Measurements from ENCODE around the gene ZMYM3.

ZMYM3 gene

DNA sequence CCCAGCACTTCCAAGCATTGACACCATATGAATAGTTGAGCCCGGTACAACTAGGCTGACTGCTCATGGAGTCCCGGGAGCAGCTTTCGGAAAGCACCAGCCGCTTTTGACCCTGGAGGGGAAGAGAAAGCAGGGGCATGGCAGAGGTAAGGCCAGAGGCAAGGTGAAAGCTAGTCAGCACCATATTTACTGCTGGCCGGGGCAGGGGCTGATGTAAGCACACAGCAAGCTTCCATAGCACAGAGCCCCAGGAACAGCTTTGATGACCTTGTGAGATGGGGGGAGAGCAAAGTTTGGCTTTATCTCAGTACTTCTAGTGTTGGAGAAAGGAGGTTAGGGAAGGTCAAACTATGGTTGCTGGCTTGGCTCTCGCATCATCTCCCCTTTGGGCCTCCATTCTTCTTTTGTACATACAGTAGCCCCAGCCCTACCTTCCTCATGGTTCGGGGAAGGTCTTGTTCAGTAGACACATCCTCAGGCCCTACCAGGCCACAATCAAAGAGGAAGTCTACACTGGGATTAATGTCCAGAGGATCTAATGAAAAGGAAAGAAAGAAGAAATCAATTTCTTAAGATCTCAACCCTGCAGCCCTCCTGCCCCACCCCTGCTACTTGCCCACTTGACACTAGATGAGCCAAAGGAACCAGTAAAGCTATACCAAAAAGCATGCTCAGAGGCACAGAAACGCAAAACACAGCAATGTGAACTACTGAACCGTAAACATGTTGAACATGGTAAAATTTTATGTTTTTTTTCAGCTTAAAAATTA is 9.4 kb downstream of the ZMYM3 start:
- Histone ChIP-seq H3K9ac (ENCODE audit: low read length) (no peak overlapping the region), H3K27ac (ENCODE audit: low read depth, low read length) (no peak overlapping the region), H3K4me1 (ENCODE audit: control insufficient read depth, insufficient read depth, low read length) (no peaks in the 10 kb centered on the region), H3K27me3 (ENCODE audit: control insufficient read depth, insufficient read depth, low read length) (no peaks in the 10 kb centered on the region), H3K36me3 (ENCODE audit: control insufficient read depth, insufficient read depth, low read length) (peaks cover 8% of the 10 kb centered on the region), H3K4me3 (ENCODE audit: low read length) (no peak overlapping the region)

DNA sequence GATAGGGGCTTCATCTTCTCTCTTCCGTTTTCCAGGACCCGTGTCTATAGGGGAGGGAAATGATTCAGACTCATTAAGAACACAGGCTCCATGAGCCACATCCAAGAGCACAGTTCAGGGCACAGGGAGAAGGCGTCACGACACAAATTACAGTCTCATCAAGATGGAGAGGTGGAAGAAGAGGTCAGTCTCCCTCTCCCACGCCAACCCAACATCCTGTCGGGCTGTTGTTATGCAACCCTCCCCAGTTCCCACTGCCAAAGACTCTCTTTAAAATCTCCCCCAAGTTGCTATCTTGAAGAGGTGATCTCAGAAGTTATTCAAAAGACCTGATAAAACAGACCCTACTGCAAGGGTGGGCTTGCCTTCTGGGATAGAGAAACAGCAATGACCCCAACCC is 12.6 kb downstream of the ZMYM3 start:
- Histone ChIP-seq H3K4me1 (ENCODE audit: control insufficient read depth, insufficient read depth, low read length) (no peaks in the 10 kb centered on the region), H3K27me3 (ENCODE audit: control insufficient read depth, insufficient read depth, low read length) (no peaks in the 10 kb centered on the region), H3K9ac (ENCODE audit: low read length) (no peak overlapping the region), H3K36me3 (ENCODE audit: control insufficient read depth, insufficient read depth, low read length) (peaks cover 5% of the 10 kb centered on the region), H3K4me3 (ENCODE audit: low read length) (no peak overlapping the region), H3K27ac (ENCODE audit: low read depth, low read length) (no peak overlapping the region)

DNA sequence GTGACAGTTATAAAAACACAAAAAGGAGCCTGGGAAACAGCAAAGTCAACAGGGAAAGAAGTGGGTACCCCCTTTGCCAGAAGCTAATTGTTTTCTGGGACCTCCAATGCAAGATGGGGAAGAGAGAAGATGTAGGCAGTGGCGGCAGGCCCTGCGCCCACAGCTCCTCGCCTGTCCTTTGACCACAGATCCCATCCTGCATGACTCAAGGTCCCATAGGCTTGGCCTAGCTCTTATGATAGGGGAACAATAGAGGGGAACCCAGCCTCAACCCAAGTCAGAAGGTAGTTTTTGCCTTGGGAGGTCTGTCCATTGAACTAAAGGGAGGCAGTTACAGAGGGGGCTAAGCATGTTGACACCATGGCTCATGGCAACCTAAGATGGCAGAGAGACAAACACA is 14.2 kb downstream of the ZMYM3 start:
- Histone ChIP-seq H3K36me3 (ENCODE audit: control insufficient read depth, insufficient read depth, low read length) (peaks cover 5% of the 10 kb centered on the region), H3K27me3 (ENCODE audit: control insufficient read depth, insufficient read depth, low read length) (no peaks in the 10 kb centered on the region), H3K4me1 (ENCODE audit: control insufficient read depth, insufficient read depth, low read length) (no peaks in the 10 kb centered on the region)

DNA sequence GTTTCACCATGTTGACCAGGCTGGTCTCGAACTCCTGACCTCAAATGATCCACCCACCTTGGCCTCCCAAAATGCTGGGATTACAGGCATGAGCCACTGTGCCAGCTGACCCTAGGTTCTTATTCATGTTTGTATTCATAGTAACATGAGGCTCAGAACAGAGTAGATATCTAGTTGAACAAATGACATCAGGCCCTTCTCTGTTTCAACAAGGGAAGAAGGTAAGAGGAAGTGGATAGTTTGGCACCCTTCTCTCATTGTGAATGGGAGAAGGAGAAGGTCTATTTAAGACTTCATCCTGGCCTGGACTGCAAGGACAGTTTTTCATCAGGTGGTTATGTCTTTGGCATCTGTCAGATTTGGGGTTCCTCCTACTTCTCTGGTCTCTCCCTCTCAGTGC is 17.1 kb downstream of the ZMYM3 start:
- Histone ChIP-seq H3K27me3 (ENCODE audit: control insufficient read depth, insufficient read depth, low read length) (no peaks in the 10 kb centered on the region), H3K4me3 (ENCODE audit: low read length) (no peak overlapping the region), H3K4me1 (ENCODE audit: control insufficient read depth, insufficient read depth, low read length) (no peaks in the 10 kb centered on the region), H3K36me3 (ENCODE audit: control insufficient read depth, insufficient read depth, low read length) (peaks cover under 1% of the 10 kb centered on the region), H3K9ac (ENCODE audit: low read length) (no peak overlapping the region), H3K27ac (ENCODE audit: low read depth, low read length) (no peak overlapping the region)

More for the DNA sequence above, 14.2 kb downstream of the ZMYM3 start:
- Histone ChIP-seq H3K27ac (ENCODE audit: low read depth, low read length) (no peak overlapping the region), H3K9ac (ENCODE audit: low read length) (no peak overlapping the region), H3K4me3 (ENCODE audit: low read length) (no peak overlapping the region)

DNA sequence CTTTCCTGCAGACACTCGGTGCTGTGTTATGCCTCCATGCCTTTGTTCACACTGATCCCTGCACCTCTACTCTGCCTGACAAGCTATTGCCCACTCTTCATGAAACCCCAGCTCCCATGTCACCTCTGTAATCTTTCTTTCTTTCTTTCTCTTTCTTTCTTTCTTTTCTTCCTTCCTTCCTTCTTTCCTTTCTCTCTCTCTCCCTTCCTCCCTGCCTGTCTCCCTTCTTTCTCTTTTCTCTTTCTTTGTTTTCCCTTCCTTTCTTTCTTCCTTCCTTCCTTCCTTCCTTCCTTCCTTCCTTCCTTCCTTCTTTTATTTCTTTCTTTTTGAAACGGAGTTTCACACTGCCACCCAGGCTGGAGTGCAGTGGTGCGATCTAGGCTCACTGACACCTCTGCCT is 18.5 kb downstream of the ZMYM3 start:
- Histone ChIP-seq H3K27ac (ENCODE audit: low read depth, low read length) (no peak overlapping the region), H3K4me3 (ENCODE audit: low read length) (no peak overlapping the region), H3K27me3 (ENCODE audit: control insufficient read depth, insufficient read depth, low read length) (no peaks in the 10 kb centered on the region), H3K9ac (ENCODE audit: low read length) (no peak overlapping the region), H3K36me3 (ENCODE audit: control insufficient read depth, insufficient read depth, low read length) (no peaks in the 10 kb centered on the region), H3K4me1 (ENCODE audit: control insufficient read depth, insufficient read depth, low read length) (no peaks in the 10 kb centered on the region)

DNA sequence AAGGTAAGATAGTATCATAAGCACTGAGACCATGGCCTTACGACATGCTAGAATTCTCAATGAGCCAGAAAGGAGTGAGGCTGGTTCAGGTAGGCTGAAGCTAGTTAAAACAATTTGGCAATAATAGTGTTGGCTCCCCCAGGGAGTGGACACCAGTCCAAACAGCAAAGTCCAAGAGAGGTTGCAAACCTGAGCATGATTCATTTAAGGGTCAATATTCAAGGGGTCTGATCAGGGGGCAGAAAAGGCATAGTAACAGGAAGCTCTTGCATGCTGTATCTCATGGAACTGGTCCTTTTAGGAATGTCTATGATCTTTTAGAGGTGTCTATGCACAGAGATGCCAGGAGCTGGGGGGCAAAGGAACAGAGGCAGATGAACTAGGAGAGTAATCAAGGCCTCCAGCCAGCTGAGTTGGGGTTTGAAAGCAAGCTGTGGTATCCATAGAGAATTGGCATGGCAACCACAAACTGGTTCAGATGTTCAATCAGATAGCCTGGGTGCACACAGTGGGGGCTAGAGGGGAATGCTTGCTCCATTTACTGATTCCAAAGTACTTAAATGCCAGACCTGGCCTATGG is 25.8 kb downstream of the ZMYM3 start:
- H3K4me1 ChIP-seq (ENCODE audit: control insufficient read depth, insufficient read depth, low read length) = no peaks in the 10 kb centered on the region
- no peak overlapping the region for H3K9ac ChIP-seq (ENCODE audit: low read length)
- no peak overlapping the region for H3K27ac ChIP-seq (ENCODE audit: low read depth, low read length)
- no peaks in the 10 kb centered on the region for H3K36me3 ChIP-seq (ENCODE audit: control insufficient read depth, insufficient read depth, low read length)
- H3K27me3 ChIP-seq (ENCODE audit: control insufficient read depth, insufficient read depth, low read length) = no peaks in the 10 kb centered on the region
- H3K4me3 ChIP-seq (ENCODE audit: low read length) = no peak overlapping the region

DNA sequence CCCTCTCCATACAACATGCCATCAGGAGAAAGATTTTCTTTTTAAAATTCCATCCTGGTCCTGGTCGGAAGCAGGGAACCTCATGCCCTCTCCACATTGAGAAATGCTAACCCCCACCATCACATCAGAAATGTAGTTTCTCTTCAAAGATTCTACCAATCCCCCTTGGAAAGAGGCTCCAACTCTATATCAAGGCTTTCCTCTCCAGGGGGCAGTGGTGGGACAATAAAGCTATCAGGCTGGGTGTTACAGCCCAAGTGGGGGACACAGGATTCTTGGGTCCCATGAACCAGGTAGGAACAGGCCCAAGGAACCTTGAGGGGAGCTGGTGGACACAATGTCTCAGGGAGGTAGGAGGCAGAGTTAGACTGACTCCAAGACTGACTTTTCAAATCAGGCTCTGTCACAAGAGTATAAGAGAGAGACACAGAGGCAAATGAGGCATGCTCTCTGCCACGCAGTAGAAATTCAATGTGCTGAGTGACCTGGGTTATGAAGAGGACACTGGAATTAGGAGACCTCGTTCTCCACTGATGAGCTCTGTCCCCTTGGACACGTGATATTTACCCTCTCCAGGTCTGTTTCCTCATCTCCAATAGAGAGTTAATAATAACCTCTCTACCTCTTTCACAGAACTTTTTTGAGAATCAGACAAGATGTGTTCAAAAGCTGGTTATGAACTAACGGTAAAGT is 26.4 kb downstream of the ZMYM3 start:
- no peak overlapping the region for H3K27ac ChIP-seq (ENCODE audit: low read depth, low read length)

DNA sequence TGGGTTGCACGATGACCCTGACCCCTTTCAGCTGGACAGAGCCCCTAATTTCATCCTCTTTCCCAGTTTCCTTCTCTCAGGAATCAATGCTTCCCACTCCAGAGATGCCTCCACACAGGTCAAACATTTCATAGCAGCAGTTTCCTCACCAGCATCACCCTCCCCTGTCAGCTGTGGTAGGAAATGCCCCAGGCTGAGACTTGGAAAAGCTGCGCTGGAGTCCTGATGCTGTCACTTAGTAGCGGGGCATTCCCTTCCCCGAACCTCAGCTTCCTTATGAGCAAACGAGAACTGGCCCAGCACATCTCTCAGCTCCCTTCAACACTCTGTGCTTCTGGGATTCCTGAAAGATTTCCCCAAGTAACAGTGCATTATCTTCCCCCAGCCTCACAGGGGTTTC is 28.3 kb downstream of the ZMYM3 start:
- no peak overlapping the region for H3K27ac ChIP-seq (ENCODE audit: low read depth, low read length)
- H3K9ac ChIP-seq (ENCODE audit: low read length) = no peak overlapping the region
- H3K4me3 ChIP-seq (ENCODE audit: low read length) = no peak overlapping the region
- no peaks in the 10 kb centered on the region for H3K36me3 ChIP-seq (ENCODE audit: control insufficient read depth, insufficient read depth, low read length)
- H3K27me3 ChIP-seq (ENCODE audit: control insufficient read depth, insufficient read depth, low read length) = no peaks in the 10 kb centered on the region
- no peaks in the 10 kb centered on the region for H3K4me1 ChIP-seq (ENCODE audit: control insufficient read depth, insufficient read depth, low read length)

More for the DNA sequence above, 26.4 kb downstream of the ZMYM3 start:
- no peaks in the 10 kb centered on the region for H3K27me3 ChIP-seq (ENCODE audit: control insufficient read depth, insufficient read depth, low read length)
- no peak overlapping the region for H3K4me3 ChIP-seq (ENCODE audit: low read length)
- no peaks in the 10 kb centered on the region for H3K36me3 ChIP-seq (ENCODE audit: control insufficient read depth, insufficient read depth, low read length)
- no peak overlapping the region for H3K9ac ChIP-seq (ENCODE audit: low read length)
- H3K4me1 ChIP-seq (ENCODE audit: control insufficient read depth, insufficient read depth, low read length) = no peaks in the 10 kb centered on the region

DNA sequence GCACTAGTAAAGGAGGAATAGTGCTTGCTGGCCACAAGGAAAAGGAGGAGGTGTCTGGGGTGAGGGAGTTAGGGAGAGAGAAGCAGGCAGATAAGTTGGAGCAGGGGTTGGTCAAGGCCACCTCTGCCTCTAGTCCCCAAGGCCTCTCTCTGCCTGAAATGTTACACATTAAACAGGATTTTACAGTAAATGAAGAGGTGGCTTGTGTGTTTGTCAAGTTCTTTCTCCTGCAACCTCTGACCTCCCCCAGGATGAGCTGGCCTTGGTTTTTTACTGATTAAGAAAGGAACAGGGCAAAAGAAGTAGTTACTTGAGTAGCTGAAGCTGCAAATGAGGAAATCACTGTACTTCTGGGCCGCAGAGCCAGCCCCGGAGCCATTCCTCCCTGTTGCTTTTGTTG is 28.9 kb downstream of the ZMYM3 start:
- H3K4me3 ChIP-seq (ENCODE audit: low read length) = no peak overlapping the region
- no peak overlapping the region for H3K9ac ChIP-seq (ENCODE audit: low read length)
- no peaks in the 10 kb centered on the region for H3K4me1 ChIP-seq (ENCODE audit: control insufficient read depth, insufficient read depth, low read length)
- no peaks in the 10 kb centered on the region for H3K36me3 ChIP-seq (ENCODE audit: control insufficient read depth, insufficient read depth, low read length)
- no peak overlapping the region for H3K27ac ChIP-seq (ENCODE audit: low read depth, low read length)
- H3K27me3 ChIP-seq (ENCODE audit: control insufficient read depth, insufficient read depth, low read length) = no peaks in the 10 kb centered on the region

DNA sequence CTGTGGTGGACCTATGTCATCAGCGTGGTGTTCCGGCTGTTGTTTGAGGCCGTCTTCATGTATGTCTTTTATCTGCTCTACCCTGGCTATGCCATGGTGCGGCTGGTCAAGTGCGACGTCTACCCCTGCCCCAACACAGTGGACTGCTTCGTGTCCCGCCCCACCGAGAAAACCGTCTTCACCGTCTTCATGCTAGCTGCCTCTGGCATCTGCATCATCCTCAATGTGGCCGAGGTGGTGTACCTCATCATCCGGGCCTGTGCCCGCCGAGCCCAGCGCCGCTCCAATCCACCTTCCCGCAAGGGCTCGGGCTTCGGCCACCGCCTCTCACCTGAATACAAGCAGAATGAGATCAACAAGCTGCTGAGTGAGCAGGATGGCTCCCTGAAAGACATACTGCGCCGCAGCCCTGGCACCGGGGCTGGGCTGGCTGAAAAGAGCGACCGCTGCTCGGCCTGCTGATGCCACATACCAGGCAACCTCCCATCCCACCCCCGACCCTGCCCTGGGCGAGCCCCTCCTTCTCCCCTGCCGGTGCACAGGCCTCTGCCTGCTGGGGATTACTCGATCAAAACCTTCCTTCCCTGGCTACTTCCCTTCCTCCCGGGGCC is 29.7 kb downstream of the ZMYM3 start:
- no peaks in the 10 kb centered on the region for H3K4me1 ChIP-seq (ENCODE audit: control insufficient read depth, insufficient read depth, low read length)
- H3K4me3 ChIP-seq (ENCODE audit: low read length) = no peak overlapping the region
- H3K27ac ChIP-seq (ENCODE audit: low read depth, low read length) = no peak overlapping the region
- H3K27me3 ChIP-seq (ENCODE audit: control insufficient read depth, insufficient read depth, low read length) = no peaks in the 10 kb centered on the region
- H3K36me3 ChIP-seq (ENCODE audit: control insufficient read depth, insufficient read depth, low read length) = no peaks in the 10 kb centered on the region
- H3K9ac ChIP-seq (ENCODE audit: low read length) = no peak overlapping the region

DNA sequence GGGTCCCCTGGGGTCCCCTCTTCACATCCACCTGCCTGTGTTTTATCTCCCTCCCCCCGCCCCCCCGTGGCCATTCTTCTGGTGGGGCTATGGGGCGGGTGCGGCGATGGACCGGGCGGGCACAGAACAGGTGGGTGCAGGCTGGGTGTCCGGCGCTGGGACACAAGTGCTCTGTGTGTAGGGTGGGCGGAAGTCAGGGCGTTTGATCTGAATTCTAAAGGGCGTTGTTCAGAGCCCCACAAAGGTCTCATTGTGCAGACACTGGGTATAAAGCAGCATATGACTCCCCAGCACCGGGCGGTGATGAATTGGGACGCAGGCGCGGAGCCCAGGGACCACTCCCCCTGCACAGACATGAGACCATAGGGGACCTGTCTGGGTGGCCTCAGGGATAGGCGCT is 31.0 kb downstream of the ZMYM3 start, which contains the start of gene GJB1:
Gene GJB1 (plus strand): TSS at position 296 of the 400 bp plus-strand sequence. CDS start 484 bp downstream, outside the sequence.
- H3K27me3 ChIP-seq (ENCODE audit: control insufficient read depth, insufficient read depth, low read length) = no peaks in the 10 kb centered on the region
- H3K27ac ChIP-seq (ENCODE audit: low read depth, low read length) = no peak within 1 kb of the TSS
- H3K9ac ChIP-seq (ENCODE audit: low read length) = no peak within 1 kb of the TSS
- H3K4me3 ChIP-seq (ENCODE audit: low read length) = no peak within 1 kb of the TSS
- H3K4me1 ChIP-seq (ENCODE audit: control insufficient read depth, insufficient read depth, low read length) = no peaks in the 10 kb centered on the region
- H3K36me3 ChIP-seq (ENCODE audit: control insufficient read depth, insufficient read depth, low read length) = no peaks in the 10 kb centered on the region

DNA sequence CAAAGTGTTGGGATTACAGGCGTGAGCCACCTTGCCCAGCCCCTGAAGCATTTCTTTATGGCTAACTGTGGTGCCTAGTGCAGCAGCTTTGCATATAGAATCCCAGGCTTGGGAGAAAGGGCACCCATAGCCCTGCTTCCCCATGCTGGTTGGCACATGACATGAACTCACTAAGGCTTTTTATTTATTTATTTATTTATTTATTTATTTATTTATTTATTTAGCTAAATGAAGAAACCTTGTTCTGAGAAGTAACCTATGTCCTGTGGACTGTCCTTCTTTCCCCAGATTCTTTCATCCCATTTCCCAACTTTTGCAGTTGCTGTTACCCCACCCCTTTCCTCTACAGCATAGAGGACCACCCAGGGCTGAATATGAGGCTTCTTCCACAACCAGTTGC is 32.8 kb downstream of the ZMYM3 start:
- peaks cover 4% of the 10 kb centered on the region for H3K27me3 ChIP-seq (ENCODE audit: control insufficient read depth, insufficient read depth, low read length)
- H3K36me3 ChIP-seq (ENCODE audit: control insufficient read depth, insufficient read depth, low read length) = no peaks in the 10 kb centered on the region
- no peak overlapping the region for H3K9ac ChIP-seq (ENCODE audit: low read length)
- no peak overlapping the region for H3K27ac ChIP-seq (ENCODE audit: low read depth, low read length)
- H3K4me1 ChIP-seq (ENCODE audit: control insufficient read depth, insufficient read depth, low read length) = no peaks in the 10 kb centered on the region
- no peak overlapping the region for H3K4me3 ChIP-seq (ENCODE audit: low read length)
